ENCODE measurements around the gene SORCS2.

SORCS2 gene

GRCh38 chr4:7358100-7358735, 165.9 kb downstream of the SORCS2 start:
- Histone ChIP-seq H3K36me3 (ENCODE audit: control insufficient read depth, insufficient read depth, low read length) (no peaks in the 10 kb centered on the region), H3K27me3 (ENCODE audit: control insufficient read depth, insufficient read depth, low read length) (no peaks in the 10 kb centered on the region; the same call in 1 of the 2 replicates), H3K4me1 (ENCODE audit: control insufficient read depth, insufficient read depth, low read length) (no peaks in the 10 kb centered on the region), H3K4me3 (ENCODE audit: low read depth, low read length) (no peak overlapping the region), H3K9ac (ENCODE audit: low read length) (no peak overlapping the region), H3K27ac (ENCODE audit: low read depth, low read length) (no peak overlapping the region), H3K9me3 (ENCODE audit: control insufficient read depth, insufficient read depth, low read depth, low read length) (no peaks in the 10 kb centered on the region)

DNA sequence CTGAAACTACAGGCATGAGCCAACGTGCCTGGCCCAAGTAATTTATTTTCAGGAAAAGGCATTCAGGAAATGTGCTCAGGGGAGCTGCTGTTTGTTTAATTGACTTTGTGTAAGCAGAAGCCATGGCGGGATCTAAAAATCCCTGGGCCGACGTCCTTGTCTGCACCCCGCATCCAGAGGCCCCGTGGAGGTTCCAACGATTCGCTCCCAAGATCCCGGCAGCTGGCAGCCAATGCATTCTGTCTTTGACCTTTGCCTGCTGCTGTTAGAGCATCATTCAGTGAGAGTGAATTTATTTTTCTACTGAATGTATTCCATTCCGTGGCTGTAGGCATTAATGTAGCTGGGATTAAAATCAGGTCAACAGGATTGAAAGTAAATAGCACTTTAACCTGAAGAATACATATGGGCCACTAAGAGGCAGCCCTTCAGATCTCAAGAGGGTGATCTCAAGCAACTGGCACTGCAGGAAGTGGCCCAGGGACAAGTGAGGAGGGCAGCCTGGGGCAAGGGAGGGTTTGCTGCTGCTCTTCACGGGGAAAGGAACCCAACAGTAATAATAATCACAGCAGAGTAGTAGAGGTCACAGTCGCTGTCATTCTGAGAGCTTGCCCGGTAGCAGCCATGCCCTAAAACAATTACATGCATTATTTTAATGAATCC, 167.2 kb downstream of the SORCS2 start:
- Histone ChIP-seq H3K4me3 (ENCODE audit: low read depth, low read length) (no peak overlapping the region), H3K27ac (ENCODE audit: low read depth, low read length) (no peak overlapping the region), H3K9me3 (ENCODE audit: control insufficient read depth, insufficient read depth, low read depth, low read length) (no peaks in the 10 kb centered on the region), H3K4me1 (ENCODE audit: control insufficient read depth, insufficient read depth, low read length) (no peaks in the 10 kb centered on the region), H3K36me3 (ENCODE audit: control insufficient read depth, insufficient read depth, low read length) (no peaks in the 10 kb centered on the region), H3K9ac (ENCODE audit: low read length) (no peak overlapping the region), H3K27me3 (ENCODE audit: control insufficient read depth, insufficient read depth, low read length) (no peaks in the 10 kb centered on the region; the same call in 1 of the 2 replicates)

GRCh38 chr4:7360806-7361205, 168.5 kb downstream of the SORCS2 start:
- Histone ChIP-seq H3K27me3 (ENCODE audit: control insufficient read depth, insufficient read depth, low read length) (no peaks in the 10 kb centered on the region; the same call in 1 of the 2 replicates), H3K36me3 (ENCODE audit: control insufficient read depth, insufficient read depth, low read length) (no peaks in the 10 kb centered on the region), H3K4me3 (ENCODE audit: low read depth, low read length) (no peak overlapping the region), H3K4me1 (ENCODE audit: control insufficient read depth, insufficient read depth, low read length) (no peaks in the 10 kb centered on the region), H3K9me3 (ENCODE audit: control insufficient read depth, insufficient read depth, low read depth, low read length) (no peaks in the 10 kb centered on the region), H3K27ac (ENCODE audit: low read depth, low read length) (no peak overlapping the region), H3K9ac (ENCODE audit: low read length) (no peak overlapping the region)

- Histone ChIP-seq H3K27ac (ENCODE audit: low read depth, low read length) (no peak overlapping the region), H3K9me3 (ENCODE audit: control insufficient read depth, insufficient read depth, low read depth, low read length) (no peaks in the 10 kb centered on the region), H3K9ac (ENCODE audit: low read length) (no peak overlapping the region), H3K36me3 (ENCODE audit: control insufficient read depth, insufficient read depth, low read length) (no peaks in the 10 kb centered on the region), H3K4me3 (ENCODE audit: low read depth, low read length) (no peak overlapping the region), H3K4me1 (ENCODE audit: control insufficient read depth, insufficient read depth, low read length) (no peaks in the 10 kb centered on the region), H3K27me3 (ENCODE audit: control insufficient read depth, insufficient read depth, low read length) (no peaks in the 10 kb centered on the region)
Observed at GRCh38 chr4:7361280-7361895, 169.1 kb downstream of the SORCS2 start.

DNA sequence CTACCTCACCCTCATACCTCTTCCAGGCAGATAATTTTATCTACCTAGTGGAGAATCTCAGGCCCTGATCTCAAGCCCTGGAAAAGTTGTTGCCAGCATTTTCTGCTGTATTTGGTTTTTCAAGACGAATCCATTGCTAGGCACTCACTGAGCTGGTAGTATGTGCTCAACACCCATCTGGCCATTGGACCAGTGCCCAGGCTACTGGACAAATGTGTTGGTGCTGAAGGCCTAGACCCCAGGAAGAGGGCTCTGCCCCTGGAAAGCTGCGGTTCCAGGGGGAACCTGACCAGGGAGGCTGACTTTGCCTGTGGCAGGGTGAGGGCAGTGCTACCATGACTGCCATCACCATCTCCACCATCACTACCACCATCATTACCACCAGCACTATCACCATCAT, 170.0 kb downstream of the SORCS2 start:
- no peak overlapping the region for H3K4me3 ChIP-seq (ENCODE audit: low read depth, low read length)
- no peak overlapping the region for H3K9ac ChIP-seq (ENCODE audit: low read length)
- H3K27ac ChIP-seq (ENCODE audit: low read depth, low read length): no peak overlapping the region
- no peaks in the 10 kb centered on the region for H3K9me3 ChIP-seq (ENCODE audit: control insufficient read depth, insufficient read depth, low read depth, low read length)
- H3K4me1 ChIP-seq (ENCODE audit: control insufficient read depth, insufficient read depth, low read length): peaks cover 5% of the 10 kb centered on the region; the same call in 1 of the 2 replicates
- no peaks in the 10 kb centered on the region for H3K27me3 ChIP-seq (ENCODE audit: control insufficient read depth, insufficient read depth, low read length)
- H3K36me3 ChIP-seq (ENCODE audit: control insufficient read depth, insufficient read depth, low read length): no peaks in the 10 kb centered on the region

GRCh38 chr4:7362862-7363430, 170.6 kb downstream of the SORCS2 start:
- H3K4me1 ChIP-seq (ENCODE audit: control insufficient read depth, insufficient read depth, low read length): peaks cover 5% of the 10 kb centered on the region; the same call in 1 of the 2 replicates

DNA sequence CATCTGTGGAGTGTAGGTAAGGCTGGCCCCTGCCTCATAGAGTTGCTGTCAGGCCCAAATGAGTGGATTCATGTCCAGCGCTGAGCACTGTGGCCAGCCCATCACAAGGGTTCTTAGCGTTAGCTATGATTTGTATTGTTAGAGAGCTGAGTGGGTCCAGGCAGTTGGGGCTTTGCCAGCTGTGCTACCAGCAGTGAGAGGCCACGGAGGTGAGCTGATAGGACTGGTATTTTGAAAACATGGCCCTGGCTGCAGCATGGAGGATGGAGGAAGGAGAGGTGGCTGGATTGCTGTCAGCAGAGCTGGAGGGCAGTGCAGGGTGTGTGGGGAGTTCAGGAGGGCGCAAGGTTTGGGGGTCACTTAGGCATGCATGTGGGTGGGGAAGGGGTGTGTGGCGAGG, 172.6 kb downstream of the SORCS2 start:
- no peak overlapping the region for H3K4me3 ChIP-seq (ENCODE audit: low read depth, low read length)
- no peaks in the 10 kb centered on the region for H3K9me3 ChIP-seq (ENCODE audit: control insufficient read depth, insufficient read depth, low read depth, low read length)
- no peak overlapping the region for H3K9ac ChIP-seq (ENCODE audit: low read length)
- peaks cover 5% of the 10 kb centered on the region; the same call in 1 of the 2 replicates for H3K4me1 ChIP-seq (ENCODE audit: control insufficient read depth, insufficient read depth, low read length)
- H3K36me3 ChIP-seq (ENCODE audit: control insufficient read depth, insufficient read depth, low read length): no peaks in the 10 kb centered on the region
- no peaks in the 10 kb centered on the region for H3K27me3 ChIP-seq (ENCODE audit: control insufficient read depth, insufficient read depth, low read length)
- no peak overlapping the region for H3K27ac ChIP-seq (ENCODE audit: low read depth, low read length)

More at GRCh38 chr4:7362862-7363430, 170.6 kb downstream of the SORCS2 start:
- Histone ChIP-seq H3K36me3 (ENCODE audit: control insufficient read depth, insufficient read depth, low read length) (no peaks in the 10 kb centered on the region), H3K4me3 (ENCODE audit: low read depth, low read length) (no peak overlapping the region), H3K27ac (ENCODE audit: low read depth, low read length) (no peak overlapping the region), H3K27me3 (ENCODE audit: control insufficient read depth, insufficient read depth, low read length) (no peaks in the 10 kb centered on the region), H3K9me3 (ENCODE audit: control insufficient read depth, insufficient read depth, low read depth, low read length) (no peaks in the 10 kb centered on the region), H3K9ac (ENCODE audit: low read length) (no peak overlapping the region)

DNA sequence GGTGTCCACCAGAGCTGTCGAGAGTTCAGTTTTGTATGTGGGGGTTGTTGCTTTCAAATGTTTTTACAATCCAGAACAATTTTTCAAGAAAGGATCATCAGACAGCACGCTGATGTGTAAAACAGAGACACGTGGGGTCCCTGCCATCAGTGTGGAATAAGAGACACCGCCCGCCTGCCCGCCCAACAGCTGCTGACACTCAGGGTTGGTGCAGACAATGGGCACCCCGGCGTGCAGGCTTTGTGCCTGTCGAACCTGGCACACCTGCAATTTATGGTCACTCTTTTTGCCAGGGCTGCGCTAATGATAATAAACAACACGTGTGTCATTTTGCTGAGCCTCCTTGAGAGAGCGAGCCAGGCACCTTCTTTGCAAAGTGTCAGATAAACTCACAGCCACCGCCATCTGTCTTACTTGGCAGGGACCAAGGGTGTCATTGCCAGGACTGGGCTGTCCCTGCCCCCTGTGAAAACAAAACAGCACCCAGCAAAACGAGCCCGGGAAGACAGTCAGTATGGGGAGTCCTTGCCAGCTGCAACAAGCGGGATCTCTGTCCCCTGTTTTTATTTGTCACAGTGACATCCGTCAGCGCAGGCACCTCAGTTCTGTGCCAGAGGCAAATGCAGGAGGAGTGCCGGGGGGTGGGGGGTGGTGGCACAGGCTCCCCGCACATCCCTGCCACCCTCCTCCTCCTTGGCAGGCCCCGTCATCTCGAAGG, 173.3 kb downstream of the SORCS2 start:
- H3K4me3 ChIP-seq (ENCODE audit: low read depth, low read length): no peak overlapping the region
- no peaks in the 10 kb centered on the region for H3K27me3 ChIP-seq (ENCODE audit: control insufficient read depth, insufficient read depth, low read length)
- no peaks in the 10 kb centered on the region for H3K36me3 ChIP-seq (ENCODE audit: control insufficient read depth, insufficient read depth, low read length)
- peaks cover 5% of the 10 kb centered on the region; the same call in 1 of the 2 replicates for H3K4me1 ChIP-seq (ENCODE audit: control insufficient read depth, insufficient read depth, low read length)
- H3K9ac ChIP-seq (ENCODE audit: low read length): no peak overlapping the region
- H3K9me3 ChIP-seq (ENCODE audit: control insufficient read depth, insufficient read depth, low read depth, low read length): no peaks in the 10 kb centered on the region
- H3K27ac ChIP-seq (ENCODE audit: low read depth, low read length): no peak overlapping the region

- Histone ChIP-seq H3K4me3 (ENCODE audit: low read depth, low read length) (no peak overlapping the region), H3K27me3 (ENCODE audit: control insufficient read depth, insufficient read depth, low read length) (no peaks in the 10 kb centered on the region), H3K9ac (ENCODE audit: low read length) (no peak overlapping the region), H3K4me1 (ENCODE audit: control insufficient read depth, insufficient read depth, low read length) (peaks cover 5% of the 10 kb centered on the region; the same call in 1 of the 2 replicates), H3K27ac (ENCODE audit: low read depth, low read length) (no peak overlapping the region), H3K36me3 (ENCODE audit: control insufficient read depth, insufficient read depth, low read length) (no peaks in the 10 kb centered on the region), H3K9me3 (ENCODE audit: control insufficient read depth, insufficient read depth, low read depth, low read length) (no peaks in the 10 kb centered on the region)
Observed at GRCh38 chr4:7366180-7366945, 174.0 kb downstream of the SORCS2 start.

- Histone ChIP-seq H3K27me3 (ENCODE audit: control insufficient read depth, insufficient read depth, low read length) (no peaks in the 10 kb centered on the region), H3K9me3 (ENCODE audit: control insufficient read depth, insufficient read depth, low read depth, low read length) (no peaks in the 10 kb centered on the region), H3K4me3 (ENCODE audit: low read depth, low read length) (no peak overlapping the region), H3K4me1 (ENCODE audit: control insufficient read depth, insufficient read depth, low read length) (peaks cover 5% of the 10 kb centered on the region; the same call in 1 of the 2 replicates), H3K9ac (ENCODE audit: low read length) (no peak overlapping the region), H3K36me3 (ENCODE audit: control insufficient read depth, insufficient read depth, low read length) (no peaks in the 10 kb centered on the region), H3K27ac (ENCODE audit: low read depth, low read length) (no peak overlapping the region)
Observed at GRCh38 chr4:7366954-7367353, 174.6 kb downstream of the SORCS2 start.
